ENCODE measurements around the gene HMGXB3.

Gene HMGXB3

GRCh38 chr5:150073086-150073625, 72.6 kb downstream of the HMGXB3 start:
- no peak overlapping the region for H3K4me3 ChIP-seq (ENCODE audit: low read depth, low read length)
- no peak for DNase-seq (ENCODE audit: low read depth)
- no peak for TF ChIP-seq CTCF (IDR thresholded peaks at IDR 0.05; ENCODE audit: low read depth, low read length, missing control alignments)

GRCh38 chr5:150073677-150074076, 73.1 kb downstream of the HMGXB3 start:
- DNase-seq (ENCODE audit: low read depth) = no peak
- no peak for TF ChIP-seq CTCF (IDR thresholded peaks at IDR 0.05; ENCODE audit: low read depth, low read length, missing control alignments)
- no peak overlapping the region for H3K4me3 ChIP-seq (ENCODE audit: low read depth, low read length)

GRCh38 chr5:150075233-150075632, 74.7 kb downstream of the HMGXB3 start:
- no peak overlapping the region for H3K4me3 ChIP-seq (ENCODE audit: low read depth, low read length)
- TF ChIP-seq CTCF (IDR thresholded peaks at IDR 0.05; ENCODE audit: low read depth, low read length, missing control alignments) = no peak
- no peak for DNase-seq (ENCODE audit: low read depth)

- peak; percentile 38 for TF ChIP-seq CTCF (IDR thresholded peaks at IDR 0.05; ENCODE audit: low read depth, low read length, missing control alignments)
- no peak for DNase-seq (ENCODE audit: low read depth)
- H3K4me3 ChIP-seq (ENCODE audit: low read depth, low read length) = no peak overlapping the region
Measured at GRCh38 chr5:150075806-150076205, 75.3 kb downstream of the HMGXB3 start.

GRCh38 chr5:150077060-150077459, 76.5 kb downstream of the HMGXB3 start:
- DNase-seq (ENCODE audit: low read depth) = no peak
- no peak overlapping the region for H3K4me3 ChIP-seq (ENCODE audit: low read depth, low read length)
- TF ChIP-seq CTCF (IDR thresholded peaks at IDR 0.05; ENCODE audit: low read depth, low read length, missing control alignments) = no peak

- H3K4me3 ChIP-seq (ENCODE audit: low read depth, low read length) = no peak overlapping the region
- TF ChIP-seq CTCF (IDR thresholded peaks at IDR 0.05; ENCODE audit: low read depth, low read length, missing control alignments) = no peak
- no peak for DNase-seq (ENCODE audit: low read depth)
Measured at GRCh38 chr5:150077996-150078801, 77.7 kb downstream of the HMGXB3 start.

Data from GM12864 (cell line).